Upper lobe of left lung (tissue), 4 donors: Measurements from ENCODE around the gene PTK6.

Source experiments
- EP300 ChIP-seq, 4 donors: sonication (generic); formaldehyde crosslinking; IDR thresholded peaks; one replicate each; pipeline ENCODE4 v1.5.1; 2017; ENCODE audit warnings: antibody characterized with exemption in 4 of 4, control low read depth in 2 of 4
- POLR2A ChIP-seq, 4 donors: fragments of 450-650 bp; IDR thresholded peaks; one replicate each; pipeline ENCODE4 v1.5.1; 2016 to 2017; ENCODE audit warnings: antibody characterized with exemption in 4 of 4, mild to moderate bottlenecking in 2 of 4
- POLR2AphosphoS5 ChIP-seq, 2 donors: sonication (generic); formaldehyde crosslinking; IDR thresholded peaks; one replicate each; pipeline ENCODE4 v1.5.1; 2017; ENCODE audit warnings: antibody characterized with exemption in 2 of 2
- TF ChIP-seq, protein P1 (sequence below), 6 experiments: fragments of 450-650 bp in 4 of 6; fragments of 200-600 bp in 2 of 6; sonication (generic) in 2 of 6; IDR thresholded peaks; one replicate each; pipeline ENCODE4 v1.5.1; 2016 to 2019; ENCODE audit warnings: antibody characterized with exemption in 6 of 6

DNA sequence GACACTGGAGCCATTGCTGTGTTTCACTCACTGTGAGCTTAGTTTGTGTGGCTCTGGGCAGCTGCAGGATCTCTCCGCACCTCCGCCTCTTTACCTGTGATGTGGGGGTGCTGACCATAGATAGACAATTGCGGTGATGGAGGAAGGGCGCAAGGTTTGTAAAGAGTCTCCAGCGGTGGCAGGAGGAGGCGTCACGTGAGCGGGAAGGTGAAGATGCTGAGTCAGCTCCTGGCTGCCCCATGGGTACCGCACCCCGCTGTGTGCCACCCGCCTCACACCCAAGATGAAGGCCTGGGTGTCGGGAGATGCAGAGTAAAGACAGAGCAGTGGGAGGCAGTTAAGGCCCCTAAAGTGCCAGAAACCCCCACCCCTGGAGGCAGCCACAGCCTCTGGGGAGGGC, 55.7 kb downstream of the PTK6 start:
- TF ChIP-seq, protein P1, sequence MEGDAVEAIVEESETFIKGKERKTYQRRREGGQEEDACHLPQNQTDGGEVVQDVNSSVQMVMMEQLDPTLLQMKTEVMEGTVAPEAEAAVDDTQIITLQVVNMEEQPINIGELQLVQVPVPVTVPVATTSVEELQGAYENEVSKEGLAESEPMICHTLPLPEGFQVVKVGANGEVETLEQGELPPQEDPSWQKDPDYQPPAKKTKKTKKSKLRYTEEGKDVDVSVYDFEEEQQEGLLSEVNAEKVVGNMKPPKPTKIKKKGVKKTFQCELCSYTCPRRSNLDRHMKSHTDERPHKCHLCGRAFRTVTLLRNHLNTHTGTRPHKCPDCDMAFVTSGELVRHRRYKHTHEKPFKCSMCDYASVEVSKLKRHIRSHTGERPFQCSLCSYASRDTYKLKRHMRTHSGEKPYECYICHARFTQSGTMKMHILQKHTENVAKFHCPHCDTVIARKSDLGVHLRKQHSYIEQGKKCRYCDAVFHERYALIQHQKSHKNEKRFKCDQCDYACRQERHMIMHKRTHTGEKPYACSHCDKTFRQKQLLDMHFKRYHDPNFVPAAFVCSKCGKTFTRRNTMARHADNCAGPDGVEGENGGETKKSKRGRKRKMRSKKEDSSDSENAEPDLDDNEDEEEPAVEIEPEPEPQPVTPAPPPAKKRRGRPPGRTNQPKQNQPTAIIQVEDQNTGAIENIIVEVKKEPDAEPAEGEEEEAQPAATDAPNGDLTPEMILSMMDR (IDR thresholded peaks at IDR 0.05) = no peak
- no peak for TF ChIP-seq EP300 (IDR thresholded peaks at IDR 0.05)
- no peak for TF ChIP-seq POLR2A (IDR thresholded peaks at IDR 0.05)
- TF ChIP-seq POLR2AphosphoS5 (IDR thresholded peaks at IDR 0.05) = no peak
